T-helper 9 cell (primary cell): ENCODE data around the gene TP53.

Experiments used
- DNase-seq: peaks from one replicate; pipeline ENCODE4 v3.0.0-alpha.2; 2020

TP53 gene

GRCh38 chr17:7706631-7707354, 19.5 kb upstream of the TP53 start:
- no peak for DNase-seq

GRCh38 chr17:7705269-7706255, 18.3 kb upstream of the TP53 start:
- no peak for DNase-seq

GRCh38 chr17:7704601-7705268, 17.4 kb upstream of the TP53 start, which contains the start of gene EFNB3:
Gene EFNB3 (plus strand): TSS chr17:7705202. CDS start chr17:7705599, 397 bp downstream.
- no peak for DNase-seq

GRCh38 chr17:7703584-7704479, 16.5 kb upstream of the TP53 start:
- no peak for DNase-seq

GRCh38 chr17:7702776-7703175, 15.5 kb upstream of the TP53 start:
- DNase-seq = no peak

- DNase-seq = no peak
Measured at GRCh38 chr17:7701681-7702080, 14.4 kb upstream of the TP53 start.

GRCh38 chr17:7700510-7700909, 13.2 kb upstream of the TP53 start:
- no peak for DNase-seq

- no peak for DNase-seq
Measured at GRCh38 chr17:7697828-7698588, 10.7 kb upstream of the TP53 start.

GRCh38 chr17:7695586-7695985, 8.3 kb upstream of the TP53 start:
- no peak for DNase-seq

- DNase-seq = no peak
Measured at GRCh38 chr17:7688808-7689316, 1.6 kb upstream of the TP53 start.

- DNase-seq = peak; percentile 93
Measured at GRCh38 chr17:7687908-7688807, 868 bp upstream of the TP53 start, which contains the start of gene WRAP53. Gene WRAP53 (plus strand): TSS chr17:7688477. CDS start chr17:7688649, 172 bp downstream.

GRCh38 chr17:7686222-7687071, 843 bp downstream of the TP53 start:
- DNase-seq = peak; percentile 68

GRCh38 chr17:7685533-7686221, 1.6 kb downstream of the TP53 start:
- peak; percentile 81 for DNase-seq

GRCh38 chr17:7684851-7685532, 2.3 kb downstream of the TP53 start:
- DNase-seq = no peak

GRCh38 chr17:7677388-7678067, 9.8 kb downstream of the TP53 start:
- DNase-seq = no peak

- DNase-seq = no peak
Measured at GRCh38 chr17:7676533-7676932, 10.8 kb downstream of the TP53 start.

GRCh38 chr17:7674934-7675333, 12.4 kb downstream of the TP53 start:
- no peak for DNase-seq
